ENCODE data around the gene PTPRA. TPM values are rescaled to one million over a fixed set of nuclear protein-coding genes. Genes with fewer than 3 reads are reported as not detected.

Gene PTPRA
- total RNA-seq, 2 experiments from 2014 or later = 58.5 to 86.3 TPM

DNA sequence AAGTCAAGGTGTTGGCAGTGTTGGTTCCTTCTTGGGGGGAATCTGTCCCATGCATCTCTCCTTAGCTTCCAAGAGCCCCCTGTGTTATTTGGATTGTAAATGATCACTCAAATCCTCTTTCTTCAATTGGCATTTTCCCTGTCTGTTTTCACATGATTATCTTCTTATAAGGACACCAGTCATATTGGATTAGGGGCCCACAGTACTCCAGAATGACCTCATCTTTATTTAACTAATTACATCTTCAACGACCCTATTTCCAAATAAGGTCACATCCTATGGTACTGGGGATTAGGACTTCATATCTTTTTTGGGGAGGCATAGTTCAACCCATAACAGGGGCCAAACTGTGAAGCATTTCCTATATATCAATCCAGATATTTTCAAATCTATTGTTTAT, 57.3 kb downstream of the PTPRA start:
- intact Hi-C loops (cut with DNase I, micrococcal nuclease) = no loop called here
- H3K9me3 Mint-ChIP-seq (ENCODE audit: low read depth) = no peaks in the 10 kb centered on the region
- no peaks in the 10 kb centered on the region for H3K27me3 Mint-ChIP-seq
- peaks cover 12% of the 10 kb centered on the region for H3K36me3 Mint-ChIP-seq (ENCODE audit: low read depth)
- ATAC-seq = no peak
- no peaks in the 10 kb centered on the region for H3K4me1 Mint-ChIP-seq
- no peak overlapping the region for H3K4me3 Mint-ChIP-seq
- POLR2A ChIA-PET = no interaction called here
- CTCF ChIA-PET = interaction anchor here (0.9 kb wide), 1 partner anchor 29 kb away, joined by 3 read pairs; no protein-coding TSS in a partner anchor
- DNase-seq = no peak
- no peak overlapping the region for H3K27ac Mint-ChIP-seq

DNA sequence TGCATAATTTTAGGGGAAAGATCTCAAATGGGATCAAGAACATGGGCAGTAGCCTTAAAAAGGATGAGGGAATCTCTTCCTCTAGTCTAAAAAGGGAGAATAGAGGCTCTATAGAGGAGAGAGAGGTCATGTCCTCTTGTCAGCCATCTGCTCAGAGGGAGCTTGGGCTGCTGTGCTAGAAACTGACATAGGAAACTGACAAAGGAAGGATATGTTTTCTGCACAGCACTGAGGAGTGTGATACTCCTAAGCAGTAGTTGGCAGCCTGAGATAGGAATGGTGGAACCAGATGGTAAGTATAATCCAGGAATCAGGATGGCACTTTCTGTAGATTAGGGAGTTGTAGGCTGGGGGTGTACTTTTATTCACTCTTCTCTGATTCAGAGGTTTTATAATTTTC, 59.2 kb downstream of the PTPRA start:
- POLR2A ChIA-PET = no interaction called here
- H3K27me3 Mint-ChIP-seq = no peaks in the 10 kb centered on the region
- ATAC-seq = no peak
- H3K27ac Mint-ChIP-seq = no peak overlapping the region
- H3K9me3 Mint-ChIP-seq (ENCODE audit: low read depth) = no peaks in the 10 kb centered on the region
- no peak overlapping the region for H3K4me3 Mint-ChIP-seq
- no peak for DNase-seq
- peaks cover 7% of the 10 kb centered on the region for H3K36me3 Mint-ChIP-seq (ENCODE audit: low read depth)
- intact Hi-C loops (cut with DNase I, micrococcal nuclease) = no loop called here
- CTCF ChIA-PET = interaction anchor here (1.1 to 1.6 kb wide), 5 partner anchors 10 to 69 kb away, joined by 3 to 5 read pairs (median 4); no protein-coding TSS in a partner anchor
- no peaks in the 10 kb centered on the region for H3K4me1 Mint-ChIP-seq

- H3K36me3 Mint-ChIP-seq (ENCODE audit: low read depth) = peaks cover 21% of the 10 kb centered on the region
- H3K4me3 Mint-ChIP-seq = no peak overlapping the region
- ChIA-PET POLR2A (no interaction called here), CTCF (interaction anchor here (0.7 kb wide), 1 partner anchor 9 kb away, joined by 3 read pairs; no protein-coding TSS in a partner anchor)
- H3K9me3 Mint-ChIP-seq (ENCODE audit: low read depth) = no peaks in the 10 kb centered on the region
- H3K27ac Mint-ChIP-seq = no peak overlapping the region
- ATAC-seq = no peak
- intact Hi-C loops (cut with DNase I, micrococcal nuclease) = no loop called here
- no peaks in the 10 kb centered on the region for H3K27me3 Mint-ChIP-seq
- peaks cover 14% of the 10 kb centered on the region for H3K4me1 Mint-ChIP-seq
- DNase-seq = no peak
Measured at GRCh38 chr20:2937902-2938301, 64.6 kb downstream of the PTPRA start.

DNA sequence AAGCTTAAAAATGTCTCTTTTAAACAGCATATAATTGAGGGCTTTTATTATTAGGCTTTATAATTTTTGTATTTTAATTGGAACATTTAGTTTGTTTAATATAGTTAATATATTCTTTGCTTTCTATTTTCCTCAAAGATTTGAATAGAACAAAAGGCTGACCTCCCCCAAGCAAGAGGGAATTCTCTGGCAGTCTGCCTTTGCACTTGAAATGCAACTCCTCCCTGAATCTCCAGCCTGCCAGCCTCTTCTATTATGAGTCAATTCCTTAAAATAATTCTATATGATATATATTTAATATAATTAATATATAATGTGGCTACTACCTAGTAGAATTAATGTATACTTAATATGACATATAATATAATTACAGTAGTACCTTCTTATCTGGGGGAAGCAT, 69.2 kb downstream of the PTPRA start:
- no peak for ATAC-seq
- Mint-ChIP-seq H3K27me3 (no peaks in the 10 kb centered on the region), H3K36me3 (ENCODE audit: low read depth) (peaks cover 19% of the 10 kb centered on the region), H3K9me3 (ENCODE audit: low read depth) (no peaks in the 10 kb centered on the region), H3K4me3 (no peak overlapping the region), H3K27ac (no peak overlapping the region), H3K4me1 (peaks cover 25% of the 10 kb centered on the region)
- intact Hi-C loops (cut with DNase I, micrococcal nuclease) = loop anchor here in 1 of 2 experiments (10.0 kb wide), 1 partner anchor 48 kb away; no protein-coding TSS in a partner anchor
- POLR2A ChIA-PET = no interaction called here
- CTCF ChIA-PET = interaction anchor here (0.7 to 1.5 kb wide), 3 partner anchors 10 to 58 kb away, joined by 3 to 5 read pairs (median 3); no protein-coding TSS in a partner anchor
- no peak for DNase-seq

- DNase-seq = no peak
- no peak overlapping the region for H3K4me3 Mint-ChIP-seq
- H3K27ac Mint-ChIP-seq = no peak overlapping the region
- CTCF ChIA-PET = interaction anchor here (0.7 to 1.6 kb wide), 6 partner anchors 8 to 68 kb away, joined by 3 to 4 read pairs (median 3); no protein-coding TSS in a partner anchor
- peaks cover 13% of the 10 kb centered on the region for H3K4me1 Mint-ChIP-seq
- intact Hi-C loops (cut with DNase I, micrococcal nuclease) = loop anchor here in 1 of 2 experiments (10.0 kb wide), 1 partner anchor 52 kb away; no protein-coding TSS in a partner anchor
- ATAC-seq = peak; percentile 60
- H3K9me3 Mint-ChIP-seq (ENCODE audit: low read depth) = no peaks in the 10 kb centered on the region
- POLR2A ChIA-PET = interaction anchor here (0.6 kb wide), 1 partner anchor 189 kb away, joined by 4 read pairs; no protein-coding TSS in a partner anchor
- peaks cover 18% of the 10 kb centered on the region for H3K36me3 Mint-ChIP-seq (ENCODE audit: low read depth)
- no peaks in the 10 kb centered on the region for H3K27me3 Mint-ChIP-seq
Measured at GRCh38 chr20:2946988-2947961, 74.0 kb downstream of the PTPRA start.

DNA sequence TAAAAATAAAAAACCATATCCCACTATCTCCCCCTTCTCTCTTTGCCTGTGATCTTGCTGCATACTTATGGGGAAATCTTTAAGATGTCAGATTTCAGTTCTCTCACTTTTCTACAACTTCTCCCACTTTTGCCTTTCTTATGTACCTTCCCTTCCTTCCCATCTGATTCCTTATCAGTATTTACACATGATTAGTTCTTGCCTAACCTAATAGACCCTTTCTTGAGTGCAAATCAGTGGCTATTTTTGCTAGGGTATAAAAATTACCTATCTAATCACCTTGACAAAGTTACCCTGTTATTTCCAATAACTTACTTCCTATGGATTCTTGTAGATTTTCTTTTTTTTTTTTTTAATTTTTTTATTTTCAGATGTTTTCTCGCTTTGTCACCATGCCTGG, 75.7 kb downstream of the PTPRA start:
- CTCF ChIA-PET = no interaction called here
- intact Hi-C loops (cut with DNase I, micrococcal nuclease) = loop anchor here in 1 of 2 experiments (10.0 kb wide), 1 partner anchor 54 kb away; no protein-coding TSS in a partner anchor

GRCh38 chr20:2952766-2953165, 79.5 kb downstream of the PTPRA start:
- ChIA-PET POLR2A (no interaction called here), CTCF (interaction anchor here (0.9 kb wide), 1 partner anchor 11 kb away, joined by 3 read pairs; no protein-coding TSS in a partner anchor)
- intact Hi-C loops (cut with DNase I, micrococcal nuclease) = no loop called here
- H3K9me3 Mint-ChIP-seq (ENCODE audit: low read depth) = no peaks in the 10 kb centered on the region
- peaks cover 23% of the 10 kb centered on the region for H3K4me1 Mint-ChIP-seq
- no peak overlapping the region for H3K4me3 Mint-ChIP-seq
- H3K36me3 Mint-ChIP-seq (ENCODE audit: low read depth) = peaks cover 30% of the 10 kb centered on the region
- H3K27me3 Mint-ChIP-seq = no peaks in the 10 kb centered on the region
- DNase-seq = no peak
- no peak overlapping the region for H3K27ac Mint-ChIP-seq
- ATAC-seq = no peak

More for the DNA sequence above, 75.7 kb downstream of the PTPRA start:
- Mint-ChIP-seq H3K27ac (no peak overlapping the region), H3K4me1 (peaks cover 13% of the 10 kb centered on the region), H3K9me3 (ENCODE audit: low read depth) (no peaks in the 10 kb centered on the region), H3K27me3 (no peaks in the 10 kb centered on the region), H3K36me3 (ENCODE audit: low read depth) (peaks cover 21% of the 10 kb centered on the region), H3K4me3 (no peak overlapping the region)
- POLR2A ChIA-PET = no interaction called here
- no peak for ATAC-seq
- no peak for DNase-seq

DNA sequence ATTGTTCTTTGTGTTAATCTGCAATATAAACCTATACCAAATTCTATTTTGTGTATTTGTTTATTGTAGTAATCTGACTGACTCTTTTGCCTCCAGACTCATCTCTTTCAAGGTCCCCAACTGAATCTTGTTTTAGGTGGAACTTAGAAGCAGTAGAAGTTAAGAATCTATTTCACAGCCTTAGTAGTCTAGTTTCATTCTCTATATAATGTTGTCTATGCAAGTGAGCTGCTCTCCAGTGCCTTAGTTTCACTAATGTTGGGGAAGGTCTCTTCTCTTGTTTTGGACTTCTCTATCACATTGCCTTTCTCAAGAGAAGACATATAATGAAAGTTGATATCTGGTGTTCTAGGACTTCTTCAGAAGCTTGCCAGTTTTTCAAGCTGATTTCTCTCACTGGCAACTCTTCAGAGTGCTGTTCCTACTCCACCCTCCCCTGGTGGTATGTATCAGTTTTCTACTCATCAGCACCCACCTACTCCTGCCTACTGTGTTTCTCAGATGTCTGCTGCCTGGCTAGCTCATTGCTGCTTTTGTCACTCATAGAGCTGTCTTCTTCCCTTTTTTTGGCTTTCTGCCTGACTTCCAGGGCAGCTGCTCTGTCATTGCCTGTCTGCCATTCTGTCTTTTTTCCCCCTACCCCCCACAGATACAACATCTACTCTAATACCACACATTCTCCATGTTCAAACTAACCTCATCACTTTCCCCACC, 82.1 kb downstream of the PTPRA start:
- Mint-ChIP-seq H3K4me1 (peaks cover 23% of the 10 kb centered on the region), H3K4me3 (no peak overlapping the region), H3K27me3 (no peaks in the 10 kb centered on the region), H3K27ac (peak overlapping the region; percentile 62), H3K36me3 (ENCODE audit: low read depth) (peaks cover 38% of the 10 kb centered on the region), H3K9me3 (ENCODE audit: low read depth) (no peaks in the 10 kb centered on the region)
- ATAC-seq (peak; percentile 88), DNase-seq (peak; percentile 20)
- POLR2A ChIA-PET = interaction anchor here (0.5 to 1.5 kb wide), 5 partner anchors 31 to 110 kb away, joined by 3 to 10 read pairs (median 3); no protein-coding TSS in a partner anchor
- CTCF ChIA-PET = interaction anchor here (0.9 to 1.2 kb wide), 5 partner anchors 12 to 46 kb away, joined by 3 to 6 read pairs (median 4); no protein-coding TSS in a partner anchor
- intact Hi-C loops (cut with DNase I, micrococcal nuclease) = no loop called here

- Mint-ChIP-seq H3K4me1 (peaks cover 25% of the 10 kb centered on the region), H3K36me3 (ENCODE audit: low read depth) (peaks cover 36% of the 10 kb centered on the region), H3K27ac (no peak overlapping the region), H3K9me3 (ENCODE audit: low read depth) (no peaks in the 10 kb centered on the region), H3K27me3 (no peaks in the 10 kb centered on the region), H3K4me3 (no peak overlapping the region)
- CTCF ChIA-PET = no interaction called here
- no peak for ATAC-seq
- POLR2A ChIA-PET = interaction anchor here (1.5 kb wide), 1 partner anchor 55 kb away, joined by 8 read pairs; no protein-coding TSS in a partner anchor
- no peak for DNase-seq
- intact Hi-C loops (cut with DNase I, micrococcal nuclease) = no loop called here
Measured at GRCh38 chr20:2956480-2956879, 83.2 kb downstream of the PTPRA start.

- Mint-ChIP-seq H3K27me3 (no peaks in the 10 kb centered on the region), H3K4me1 (peaks cover 9% of the 10 kb centered on the region), H3K27ac (no peak overlapping the region), H3K4me3 (no peak overlapping the region), H3K9me3 (ENCODE audit: low read depth) (no peaks in the 10 kb centered on the region), H3K36me3 (ENCODE audit: low read depth) (peaks cover 23% of the 10 kb centered on the region)
- no peak for DNase-seq
- ChIA-PET CTCF (interaction anchor here (0.9 kb wide), 1 partner anchor 12 kb away, joined by 4 read pairs; no protein-coding TSS in a partner anchor), POLR2A (no interaction called here)
- ATAC-seq = no peak
- intact Hi-C loops (cut with DNase I, micrococcal nuclease) = no loop called here
Measured at GRCh38 chr20:2967841-2968240, 94.6 kb downstream of the PTPRA start.

DNA sequence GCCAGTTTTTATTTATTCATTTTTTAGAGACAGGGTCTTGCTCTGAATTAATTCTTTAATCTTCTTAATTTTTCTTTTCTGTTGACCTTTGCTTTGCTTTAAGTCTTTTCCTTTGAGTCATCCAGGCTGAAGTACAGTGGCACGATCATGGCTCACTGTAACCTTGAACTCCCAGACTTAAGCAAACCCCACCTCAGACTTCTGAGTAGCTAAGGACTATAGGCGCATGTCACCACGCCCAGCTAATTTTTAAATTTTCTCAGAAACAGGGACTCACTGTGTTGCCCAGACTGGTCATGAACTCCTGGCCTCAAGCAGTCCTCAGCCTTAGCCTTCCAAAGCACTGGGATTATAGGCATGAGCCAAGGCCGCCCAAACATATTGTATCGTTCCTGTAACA, 98.8 kb downstream of the PTPRA start:
- ATAC-seq = no peak
- H3K4me3 Mint-ChIP-seq = no peak overlapping the region
- no peak overlapping the region for H3K27ac Mint-ChIP-seq
- no peaks in the 10 kb centered on the region for H3K9me3 Mint-ChIP-seq (ENCODE audit: low read depth)
- no peaks in the 10 kb centered on the region for H3K27me3 Mint-ChIP-seq
- no peak for DNase-seq
- ChIA-PET CTCF (interaction anchor here (0.6 to 1.1 kb wide), 3 partner anchors 62 to 1021 kb away, joined by 3 to 4 read pairs (median 3); no protein-coding TSS in a partner anchor), POLR2A (no interaction called here)
- peaks cover 10% of the 10 kb centered on the region for H3K4me1 Mint-ChIP-seq
- H3K36me3 Mint-ChIP-seq (ENCODE audit: low read depth) = peaks cover 23% of the 10 kb centered on the region
- intact Hi-C loops (cut with DNase I, micrococcal nuclease) = no loop called here

All from activated CD4-positive, alpha-beta T cell treated with anti-CD3 and anti-CD28 coated beads for 36 hours (primary cell).